Ureter (tissue), 1 donor: ENCODE results near the gene RGMA. TPM values are rescaled to one million over a fixed set of nuclear protein-coding genes. Genes with fewer than 3 reads are reported as not detected.

Source experiments
- DNase-seq: peaks from one replicate; pipeline ENCODE4 v3.0.0-alpha.2; 2020; ENCODE audit warnings: low spot score
- total RNA-seq: library from RNA; stranded (reverse); gene quantifications from one replicate; pipeline ENCODE4 v1.2.4, GENCODE V29; 2023
- donor health status: DM: yes; HTN: yes; CAD: no.

RGMA gene, protein sequence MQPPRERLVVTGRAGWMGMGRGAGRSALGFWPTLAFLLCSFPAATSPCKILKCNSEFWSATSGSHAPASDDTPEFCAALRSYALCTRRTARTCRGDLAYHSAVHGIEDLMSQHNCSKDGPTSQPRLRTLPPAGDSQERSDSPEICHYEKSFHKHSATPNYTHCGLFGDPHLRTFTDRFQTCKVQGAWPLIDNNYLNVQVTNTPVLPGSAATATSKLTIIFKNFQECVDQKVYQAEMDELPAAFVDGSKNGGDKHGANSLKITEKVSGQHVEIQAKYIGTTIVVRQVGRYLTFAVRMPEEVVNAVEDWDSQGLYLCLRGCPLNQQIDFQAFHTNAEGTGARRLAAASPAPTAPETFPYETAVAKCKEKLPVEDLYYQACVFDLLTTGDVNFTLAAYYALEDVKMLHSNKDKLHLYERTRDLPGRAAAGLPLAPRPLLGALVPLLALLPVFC
- total RNA-seq = 6.4 TPM

DNA sequence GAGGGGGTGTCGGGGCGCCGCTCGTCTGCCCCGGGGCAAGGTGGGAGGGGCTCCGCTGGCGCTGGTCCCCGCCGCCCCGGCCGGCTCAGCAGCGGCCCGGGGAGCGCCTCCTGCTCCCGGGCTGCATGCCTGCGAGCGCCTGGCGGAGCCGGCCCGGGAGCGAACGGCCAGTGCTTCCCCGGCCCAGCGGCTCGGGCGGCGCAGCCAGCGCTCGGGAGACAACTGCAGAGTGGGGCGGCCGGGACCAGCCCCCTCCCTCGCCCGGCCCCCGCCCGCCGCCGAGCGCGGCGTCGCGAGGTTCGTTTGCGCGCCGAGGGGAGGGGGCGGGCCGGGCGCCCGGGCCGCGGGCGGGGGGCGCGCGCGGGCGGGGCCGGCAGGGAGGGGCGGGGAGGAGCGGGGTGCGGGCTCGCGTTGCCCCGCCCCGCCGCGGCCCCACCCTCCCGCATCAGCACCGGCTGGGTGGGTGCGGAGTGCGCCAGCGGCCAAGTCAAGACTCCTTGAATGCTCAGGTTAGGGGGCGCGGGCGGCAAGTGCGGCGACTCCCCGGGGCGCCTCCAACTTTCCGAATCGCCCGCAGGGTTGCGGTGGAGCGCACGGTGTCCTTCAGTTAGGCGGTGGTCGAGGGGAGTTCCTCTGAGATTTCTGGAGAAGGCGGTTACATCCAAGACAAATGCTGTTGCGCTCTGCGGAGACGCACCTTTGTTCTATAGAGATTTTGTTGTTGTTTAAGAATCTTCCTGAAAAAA lies at the start of gene RGMA:
Gene RGMA (minus strand): TSS at position 231 of the 746 bp plus-strand sequence. CDS start 279 bp downstream, outside the sequence.
- DNase-seq = no peak

DNA sequence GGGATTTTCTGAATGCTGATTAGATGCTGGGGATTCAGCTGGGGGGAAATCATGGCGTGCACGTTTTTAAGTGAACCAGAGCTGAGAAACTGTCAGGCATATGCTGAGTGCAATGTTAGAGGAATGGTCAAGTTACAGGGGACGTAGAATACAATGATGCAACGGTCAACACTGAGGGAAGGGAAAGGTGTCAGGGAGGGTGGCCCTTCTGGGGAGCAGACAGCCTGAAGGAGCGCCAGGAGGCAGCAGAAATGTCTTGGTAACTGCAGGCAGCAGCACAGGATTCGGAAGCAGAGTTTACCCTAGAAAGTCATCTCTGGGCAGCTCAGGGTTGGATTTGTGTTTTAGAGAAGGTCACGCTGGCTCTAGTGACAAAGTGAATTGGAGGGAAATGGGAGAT lies 47.6 kb upstream of the RGMA start:
- no peak for DNase-seq

DNA sequence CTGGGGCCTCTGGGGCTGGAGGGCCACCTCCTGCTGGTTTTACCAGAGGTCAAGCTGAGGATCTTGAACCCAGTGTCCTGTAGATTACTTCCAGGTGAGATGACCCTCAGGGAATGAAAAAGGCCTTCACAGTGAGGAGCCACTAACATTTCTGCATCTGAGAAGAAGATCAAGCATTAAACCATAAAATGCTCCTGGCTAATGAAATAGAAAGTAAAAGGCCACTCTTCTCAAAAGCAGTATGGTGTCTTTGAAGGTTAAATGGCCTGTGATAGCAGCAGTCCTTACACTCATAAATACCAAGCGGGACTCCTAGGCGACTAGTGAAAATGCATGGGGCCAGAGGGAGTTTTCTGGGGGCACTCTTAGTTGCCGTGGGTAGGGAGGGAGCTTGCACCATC lies 47.0 kb upstream of the RGMA start:
- DNase-seq = no peak

DNA sequence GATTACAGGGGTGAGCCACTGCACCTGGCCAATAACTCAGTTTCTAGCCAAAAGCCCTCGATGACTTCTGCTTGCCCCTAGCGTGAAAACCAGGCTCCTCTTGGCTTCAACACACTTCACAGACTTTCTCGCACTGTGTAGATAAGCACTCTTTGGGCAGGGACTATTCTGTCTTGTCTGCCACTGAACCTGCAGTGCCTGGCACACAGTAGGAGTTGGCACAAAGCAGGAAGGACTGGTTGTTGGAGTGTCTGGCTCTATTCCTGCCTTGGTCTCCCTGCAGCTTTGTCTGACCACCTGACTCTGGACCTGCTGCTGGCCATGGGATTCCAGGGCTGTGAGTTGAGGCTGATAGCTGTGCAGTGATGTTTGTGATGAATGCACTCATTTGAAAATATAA lies 46.4 kb upstream of the RGMA start:
- no peak for DNase-seq

DNA sequence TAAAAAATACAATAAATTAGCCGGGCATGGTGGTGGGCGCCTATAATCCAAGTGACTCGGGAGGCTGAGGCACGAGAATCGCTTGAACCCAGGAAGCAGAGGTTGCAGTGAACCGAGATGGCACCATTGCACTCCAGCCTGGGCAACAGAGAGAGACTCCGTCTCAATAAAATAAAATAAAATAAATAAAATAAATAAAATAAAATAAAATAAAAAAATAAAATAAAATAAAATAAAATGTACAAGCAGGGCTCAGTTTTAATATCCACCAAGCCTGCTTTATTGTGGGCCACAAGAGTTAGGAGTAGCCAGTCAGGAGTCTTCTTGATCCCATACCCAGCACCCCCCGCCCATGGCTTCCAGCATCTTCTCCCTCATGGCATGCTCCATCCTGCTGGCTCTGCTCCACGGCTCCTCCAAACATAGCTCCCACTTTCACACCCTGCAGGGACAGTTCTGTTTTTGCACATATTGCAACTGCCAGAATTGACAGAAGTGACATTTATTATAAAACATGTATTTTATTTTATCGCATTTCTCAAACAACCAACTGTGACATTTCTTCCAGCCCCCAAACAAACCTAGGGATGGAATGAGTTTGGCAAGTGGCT lies 42.6 kb upstream of the RGMA start:
- no peak for DNase-seq

DNA sequence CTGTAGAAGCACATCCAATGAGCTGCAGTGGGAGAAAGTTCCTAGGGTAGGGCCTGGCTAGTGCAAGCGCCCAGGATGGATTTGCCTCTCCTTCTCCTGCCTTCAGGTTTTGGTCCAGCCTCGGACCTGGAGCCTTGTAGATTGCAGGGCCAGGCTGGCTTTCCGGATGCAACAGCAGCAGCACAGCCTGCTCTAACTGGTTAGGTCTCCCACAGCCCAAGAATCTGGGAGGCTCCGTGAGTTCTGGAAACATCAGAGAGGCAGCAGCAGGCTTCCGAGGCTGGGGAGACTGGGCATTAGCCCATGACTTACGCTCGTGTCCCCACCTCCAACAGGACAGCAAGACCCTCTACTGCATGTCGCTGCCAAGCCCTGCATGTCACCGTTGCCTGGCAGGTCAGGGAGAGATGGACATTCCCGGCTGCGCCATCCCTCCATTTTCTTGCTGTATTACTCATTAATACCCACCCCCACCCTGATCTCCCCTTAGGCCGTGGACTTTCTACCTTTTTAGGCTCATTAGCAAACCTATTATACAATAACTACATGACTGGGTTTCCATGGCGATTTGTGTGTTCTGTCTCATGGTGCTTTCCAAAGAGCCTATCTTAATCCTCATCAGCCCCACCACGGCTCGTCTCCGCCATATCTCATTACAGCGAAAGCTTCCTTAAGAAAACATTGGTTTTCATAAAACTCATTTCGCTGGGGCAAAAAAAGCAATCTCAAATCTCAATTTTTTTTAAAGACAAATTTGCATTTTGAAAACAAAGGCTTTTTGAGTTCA lies 40.9 kb upstream of the RGMA start:
- no peak for DNase-seq

DNA sequence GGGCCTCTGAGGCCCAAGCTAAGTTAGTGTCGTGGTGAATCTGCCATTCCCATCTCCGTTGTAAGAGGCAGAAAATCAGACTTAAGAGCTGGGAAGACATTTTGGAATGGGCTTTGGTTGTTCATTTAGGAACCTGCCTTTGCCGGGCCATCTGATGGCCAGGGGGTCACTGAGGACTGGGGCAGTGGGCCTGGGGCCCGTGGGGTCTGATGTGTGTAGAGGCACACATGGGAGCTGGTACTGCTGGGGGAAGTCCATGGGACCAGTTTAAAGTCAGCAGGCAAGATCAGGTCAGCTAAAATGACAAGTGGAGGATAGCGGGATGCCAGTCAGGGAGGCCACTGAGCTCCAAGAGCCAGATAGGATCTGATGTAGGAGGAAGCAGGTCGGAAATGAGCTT lies 38.3 kb upstream of the RGMA start:
- DNase-seq = no peak

DNA sequence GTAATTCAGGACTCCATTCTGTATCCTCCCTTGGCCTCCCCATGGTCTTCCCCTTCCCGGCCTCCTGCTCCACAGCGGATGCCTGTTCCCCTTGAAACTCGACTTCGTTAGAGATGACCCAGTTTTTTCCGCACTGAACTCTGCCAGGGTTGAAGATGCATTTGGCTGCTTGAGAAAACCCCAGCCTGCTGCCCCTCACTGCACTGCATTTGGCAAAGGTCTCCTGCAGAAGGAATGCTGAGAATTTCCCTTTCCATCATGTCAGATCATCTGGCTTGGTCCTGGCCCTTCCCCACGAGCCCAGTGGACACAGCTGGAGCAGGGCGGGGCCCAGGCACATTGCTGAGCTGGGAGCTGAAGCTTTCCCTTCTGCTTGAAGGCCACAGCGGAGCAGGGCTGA lies 37.6 kb upstream of the RGMA start:
- no peak for DNase-seq

DNA sequence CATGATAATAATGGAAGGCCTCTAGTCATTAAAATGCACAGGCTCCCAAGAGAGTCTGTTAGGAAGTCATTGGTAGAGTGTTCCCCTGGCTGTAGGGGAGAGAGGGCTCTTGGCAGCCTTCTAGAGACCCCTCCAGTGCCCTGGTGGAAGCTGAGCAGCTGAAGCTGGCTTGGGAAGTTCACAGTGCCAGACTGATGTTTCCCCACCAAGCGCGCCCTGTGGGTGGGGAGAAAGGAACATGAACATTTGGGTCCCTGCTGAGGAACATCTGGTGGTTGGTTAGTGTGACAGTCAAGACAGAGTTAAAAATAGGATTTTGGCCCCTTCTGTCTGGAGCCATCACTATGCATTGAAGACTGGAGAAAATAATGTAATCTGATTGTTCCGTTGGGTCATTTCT lies 37.1 kb upstream of the RGMA start:
- DNase-seq = no peak

DNA sequence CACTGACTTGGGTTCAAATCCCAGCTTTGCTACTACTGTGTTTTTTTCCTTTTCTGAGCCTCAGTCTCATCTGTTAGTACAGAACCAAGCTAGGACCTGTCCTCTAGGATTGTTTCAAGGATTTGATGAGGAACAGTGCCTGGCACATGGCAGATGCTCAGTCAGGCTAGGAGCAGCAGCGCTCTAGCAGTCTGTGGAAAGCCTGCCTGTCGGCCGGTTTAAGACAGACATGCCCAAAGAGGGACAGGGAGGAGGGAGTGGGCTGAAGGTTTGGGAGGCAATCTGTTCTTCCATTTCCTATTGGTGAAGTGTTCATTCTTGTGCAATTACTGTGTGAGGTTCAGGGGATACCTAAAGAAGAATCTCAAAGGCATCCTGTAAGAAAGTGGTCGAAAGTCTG lies 35.1 kb upstream of the RGMA start:
- no peak for DNase-seq

DNA sequence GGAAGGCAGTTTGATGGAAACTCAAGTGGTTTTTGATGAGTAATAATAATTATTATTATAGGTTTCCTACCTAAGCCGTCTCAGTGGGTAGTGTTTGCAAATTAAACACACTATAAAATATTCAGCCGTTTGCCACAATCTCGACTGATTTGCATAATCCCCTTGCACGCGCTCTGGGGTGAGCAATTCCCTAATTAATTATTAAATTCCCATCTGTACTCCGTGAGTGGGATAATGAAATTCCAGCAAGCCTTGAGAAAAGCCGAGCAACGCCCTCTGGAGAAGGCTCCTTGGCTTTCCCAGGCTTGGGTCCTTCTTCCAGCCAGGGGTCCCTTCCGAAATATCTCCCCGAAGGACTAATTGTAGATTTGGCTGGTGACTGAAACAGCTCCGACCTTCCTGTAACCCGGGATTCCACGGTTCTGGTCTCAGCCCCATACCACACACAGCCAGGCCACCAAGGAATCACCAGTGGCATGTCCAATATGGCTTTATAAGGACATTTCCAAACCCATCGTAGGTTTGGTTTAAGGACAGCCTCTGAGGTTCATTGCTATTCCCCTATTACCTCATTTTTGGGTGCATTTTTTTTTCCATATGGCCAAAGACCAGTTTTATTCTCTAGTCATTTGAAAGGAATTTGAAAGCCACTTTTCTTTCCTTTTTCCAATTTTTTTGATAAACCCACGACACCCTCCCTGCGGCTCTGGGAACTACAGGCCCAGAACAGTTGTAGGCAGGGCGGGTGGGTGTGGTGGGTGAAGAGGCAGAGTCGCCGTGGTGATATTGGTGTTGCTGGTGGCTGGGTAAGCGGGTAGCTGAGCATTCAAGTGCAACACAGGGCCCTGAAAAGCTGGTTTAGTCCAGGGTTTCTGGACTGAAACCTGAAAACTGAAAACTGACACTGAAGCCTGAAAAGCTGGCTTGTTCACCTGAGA lies 33.2 kb upstream of the RGMA start:
- peak; percentile 48 for DNase-seq

DNA sequence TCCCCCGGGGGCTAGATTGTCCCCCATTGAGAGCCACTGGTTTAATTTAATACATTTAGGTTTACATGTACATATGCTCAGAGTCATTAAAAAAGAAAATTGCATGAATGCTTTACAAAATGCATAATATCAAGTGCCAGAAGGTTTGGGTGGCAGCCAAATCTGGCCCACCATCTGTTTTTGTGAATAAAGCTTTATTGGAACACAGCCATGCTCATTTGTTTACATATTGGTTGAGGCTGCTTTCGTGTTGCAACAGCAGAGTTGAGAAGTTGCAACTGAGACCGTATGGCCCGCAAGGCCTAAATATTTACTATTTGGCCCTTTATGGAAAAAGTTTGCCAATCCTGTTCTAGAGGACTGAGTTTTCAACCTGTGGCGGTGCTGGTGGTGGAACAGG lies 32.1 kb upstream of the RGMA start:
- no peak for DNase-seq

DNA sequence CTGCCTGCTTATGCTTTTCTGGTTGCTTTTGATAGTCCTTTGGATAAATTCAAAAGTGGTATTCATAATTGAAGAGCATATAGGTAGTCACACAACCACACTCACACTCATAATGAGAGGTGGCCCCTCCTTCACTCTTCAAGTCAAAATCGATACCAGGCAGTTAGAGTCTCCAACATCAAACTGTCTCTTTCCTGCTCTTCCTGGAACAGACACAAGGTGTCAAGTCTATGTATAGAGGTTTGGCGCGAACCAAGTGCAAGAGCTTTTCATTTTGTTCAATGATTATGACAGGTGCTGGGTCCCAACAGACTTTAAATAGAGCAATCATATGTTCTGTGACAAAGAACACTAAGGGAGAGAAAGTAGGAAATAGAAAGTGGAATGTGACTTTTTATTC lies 29.9 kb upstream of the RGMA start:
- no peak for DNase-seq

DNA sequence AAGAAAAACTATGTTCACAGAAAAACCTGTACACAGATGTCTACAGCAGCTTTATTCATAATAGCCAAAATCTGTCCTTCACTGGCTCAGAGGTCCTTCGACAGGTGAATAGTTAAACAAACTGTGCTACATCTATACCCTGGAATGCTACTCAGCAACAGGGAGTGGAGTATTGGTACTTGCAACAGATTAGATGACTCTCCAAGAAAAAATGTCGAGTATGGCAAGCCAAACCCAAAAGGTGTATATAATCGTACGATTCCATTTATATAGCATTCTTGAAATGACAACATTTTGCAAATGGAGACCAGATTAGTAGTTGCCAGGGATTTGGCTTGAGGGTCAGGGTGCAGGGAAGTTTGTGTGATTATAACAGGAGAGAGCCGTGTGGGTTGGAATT lies 22.4 kb upstream of the RGMA start:
- DNase-seq = no peak

DNA sequence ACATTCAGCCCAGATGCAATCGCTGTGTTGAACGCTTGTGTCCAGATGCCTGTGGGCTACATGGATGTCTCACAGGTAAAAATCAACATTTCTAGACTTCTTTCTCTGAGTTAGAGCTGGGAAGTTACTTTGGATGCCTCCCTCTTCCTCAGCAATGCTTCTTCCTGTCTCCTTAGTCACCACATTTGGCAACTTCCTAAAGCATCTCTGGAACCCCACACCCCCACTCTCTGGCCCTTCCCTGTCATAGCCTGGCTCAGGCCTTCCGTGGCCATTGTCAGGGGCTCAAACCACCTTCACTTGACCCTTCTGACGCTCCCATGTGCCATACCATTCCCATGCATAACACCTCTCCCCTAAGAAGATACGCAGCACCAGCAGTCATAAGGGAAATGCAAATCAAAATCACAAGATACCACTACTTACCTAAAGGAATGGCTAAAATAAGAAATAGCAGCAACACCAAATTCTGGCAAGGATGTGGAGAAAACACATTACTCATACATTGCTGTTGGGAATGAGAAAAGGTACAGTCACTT lies 21.6 kb upstream of the RGMA start:
- no peak for DNase-seq

DNA sequence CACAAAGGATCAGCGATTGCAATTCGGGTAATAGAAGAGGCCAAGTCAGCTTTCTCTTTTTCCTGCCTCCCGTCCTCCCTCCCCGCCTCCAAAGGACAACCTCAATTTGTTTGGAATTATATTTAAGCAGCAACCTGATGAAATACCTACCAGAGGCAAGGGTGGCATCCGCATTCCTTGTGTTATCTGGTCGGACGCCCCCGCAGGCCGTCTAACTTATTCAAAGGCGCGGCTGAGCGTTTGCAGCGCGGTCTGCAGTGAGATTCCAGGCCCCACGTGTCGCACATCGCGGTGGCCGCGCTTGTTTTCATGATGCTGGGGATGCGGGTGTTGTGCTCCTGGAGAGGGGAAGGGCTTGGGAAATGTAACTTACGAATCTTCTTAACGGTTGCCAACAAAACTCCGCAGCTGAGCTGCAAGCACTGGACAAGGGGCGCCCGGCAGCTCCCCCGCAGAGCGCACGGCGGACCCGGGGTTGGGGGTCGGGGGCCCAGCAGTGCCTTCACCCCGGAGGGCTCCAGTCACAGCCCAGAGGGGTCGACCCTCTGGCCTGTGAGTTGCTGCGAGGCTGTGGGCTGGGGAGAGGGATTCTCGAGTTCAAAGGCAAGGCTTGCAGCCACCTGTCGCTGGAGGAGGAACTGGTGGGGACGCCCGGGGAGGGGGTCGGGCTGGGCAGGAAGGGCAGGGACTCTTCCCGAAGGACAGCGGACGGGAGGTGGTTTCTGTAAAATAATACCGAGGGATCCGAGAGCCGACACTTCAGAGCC lies 20.5 kb upstream of the RGMA start:
- no peak for DNase-seq

DNA sequence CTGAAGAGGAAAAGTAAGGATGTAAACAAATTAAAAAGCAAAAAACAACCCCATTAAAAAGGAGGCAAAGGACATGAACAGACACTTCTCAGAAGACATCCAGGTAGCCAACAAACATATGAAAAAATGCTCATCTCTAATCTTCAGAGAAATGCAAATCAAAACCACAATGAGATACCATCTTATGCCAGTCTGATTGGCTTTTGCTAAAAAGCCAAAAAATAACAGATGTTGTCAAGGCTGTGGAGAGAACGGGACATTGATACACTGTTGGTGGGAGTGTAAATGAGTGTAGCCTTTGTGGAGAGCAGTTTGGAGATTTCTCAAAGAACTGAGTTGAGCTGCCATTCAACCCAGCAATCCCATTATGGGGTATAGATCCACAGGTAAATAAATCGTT lies 18.6 kb upstream of the RGMA start:
- DNase-seq = no peak

DNA sequence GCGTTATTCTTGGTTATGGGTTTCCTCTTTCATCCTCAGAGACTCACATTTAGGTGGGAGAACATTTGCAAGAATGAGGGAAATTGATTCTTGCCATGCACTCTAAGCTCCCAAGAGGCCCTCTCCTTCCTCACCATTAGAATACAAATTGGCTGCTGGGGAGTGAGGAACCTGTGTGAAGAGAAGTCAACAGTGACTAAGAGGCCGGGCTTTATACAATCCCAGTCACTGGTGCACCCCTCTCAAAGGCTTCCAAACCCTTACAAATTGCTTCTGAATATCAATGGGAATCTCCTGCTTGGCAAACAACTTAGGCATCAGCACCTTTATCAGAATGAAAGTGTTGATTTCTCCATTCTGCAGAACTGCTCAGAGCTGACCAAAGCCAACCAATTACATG lies 16.5 kb upstream of the RGMA start:
- DNase-seq = no peak

DNA sequence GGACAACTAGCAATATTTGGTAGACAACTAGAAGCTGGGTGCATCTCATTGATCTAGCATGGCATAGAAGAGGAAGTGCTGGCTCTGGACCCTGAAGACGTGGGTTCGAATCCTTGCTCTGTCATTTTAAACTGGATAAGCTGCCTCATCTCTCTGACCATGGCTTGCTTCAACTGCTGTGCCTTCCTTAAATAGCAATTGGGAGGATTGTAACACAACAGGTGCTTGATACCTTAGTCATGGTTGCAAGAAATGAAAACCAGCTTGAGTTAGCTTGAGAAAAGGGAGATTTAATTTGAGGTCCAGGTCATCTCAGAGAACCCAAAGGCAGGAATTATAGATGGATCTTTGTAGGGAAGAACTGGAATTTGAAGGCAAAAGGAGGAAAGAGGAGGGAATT lies 14.8 kb upstream of the RGMA start:
- DNase-seq = no peak

DNA sequence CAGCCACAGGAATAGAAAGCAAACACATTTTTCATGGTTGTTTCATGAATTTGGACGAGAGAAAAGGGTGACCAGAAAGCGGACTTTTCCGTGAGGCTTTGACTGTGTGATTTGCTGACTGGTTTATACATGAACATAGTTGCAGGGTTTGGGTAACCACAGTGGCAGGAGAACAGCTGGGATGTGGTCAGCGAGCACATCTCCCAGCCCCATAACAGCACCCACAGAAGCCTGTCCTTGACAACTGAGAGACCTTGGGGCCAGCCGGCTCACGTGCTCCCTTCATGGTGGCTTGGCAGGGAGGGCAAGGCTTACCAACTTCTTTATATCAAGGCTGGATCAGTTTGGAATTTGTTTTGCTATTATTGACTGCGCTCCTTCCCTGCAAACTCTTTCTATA lies 13.2 kb upstream of the RGMA start:
- no peak for DNase-seq
